NCI-H1105 (cell line): ENCODE data around the gene KCTD12.

ENCODE experiments used
- DNase-seq: peaks from one replicate; lab custom pipeline; 2025; lab: John Stamatoyannopoulos, UW

The KCTD12 gene

GRCh38 chr13:76853921-76854608, 32.1 kb downstream of the KCTD12 start:
- DNase-seq, result no peak

- DNase-seq, result no peak
Observed at GRCh38 chr13:76853481-76853880, 32.7 kb downstream of the KCTD12 start.

- no peak for DNase-seq
Observed at GRCh38 chr13:76852986-76853385, 33.2 kb downstream of the KCTD12 start.

GRCh38 chr13:76851961-76852360, 34.2 kb downstream of the KCTD12 start:
- DNase-seq, result no peak

- DNase-seq, result no peak
Observed at GRCh38 chr13:76849493-76849892, 36.7 kb downstream of the KCTD12 start.

- no peak for DNase-seq
Observed at GRCh38 chr13:76848596-76848995, 37.6 kb downstream of the KCTD12 start.

GRCh38 chr13:76846363-76846762, 39.8 kb downstream of the KCTD12 start:
- DNase-seq, result no peak

- DNase-seq, result no peak
Observed at GRCh38 chr13:76845865-76846264, 40.3 kb downstream of the KCTD12 start.

- no peak for DNase-seq
Observed at GRCh38 chr13:76845367-76845766, 40.8 kb downstream of the KCTD12 start.

GRCh38 chr13:76837801-76838200, 48.4 kb downstream of the KCTD12 start:
- DNase-seq, result no peak

GRCh38 chr13:76836311-76836710, 49.9 kb downstream of the KCTD12 start:
- no peak for DNase-seq

- no peak for DNase-seq
Observed at GRCh38 chr13:76833441-76833954, 52.7 kb downstream of the KCTD12 start.

- DNase-seq, result no peak
Observed at GRCh38 chr13:76832258-76832988, 53.8 kb downstream of the KCTD12 start.

- no peak for DNase-seq
Observed at GRCh38 chr13:76830805-76831204, 55.4 kb downstream of the KCTD12 start.
